PC-3 (cell line): Measurements from ENCODE around the gene TBC1D30.

Experiments
- EZH2phosphoT487 ChIP-seq: fragments of 300-600 bp; sonication (generic); IDR thresholded peaks from 2 replicates; pipeline ENCODE4 v1.6.1; 2018; ENCODE audit warnings: mild to moderate bottlenecking, antibody characterized with exemption, low read length, borderline replicate concordance
- TF ChIP-seq, protein P1 (sequence below): fragments of 300-600 bp; sonication (generic); conservative IDR thresholded peaks from 2 replicates; pipeline ENCODE4 v1.5.1; 2017; ENCODE audit warnings: antibody characterized with exemption, low read depth, mild to moderate bottlenecking, low read length

GRCh38 chr12:64883264-64884163, 59.1 kb downstream of the TBC1D30 start:
- TF ChIP-seq EZH2phosphoT487 = no peak
- TF ChIP-seq, protein P1, sequence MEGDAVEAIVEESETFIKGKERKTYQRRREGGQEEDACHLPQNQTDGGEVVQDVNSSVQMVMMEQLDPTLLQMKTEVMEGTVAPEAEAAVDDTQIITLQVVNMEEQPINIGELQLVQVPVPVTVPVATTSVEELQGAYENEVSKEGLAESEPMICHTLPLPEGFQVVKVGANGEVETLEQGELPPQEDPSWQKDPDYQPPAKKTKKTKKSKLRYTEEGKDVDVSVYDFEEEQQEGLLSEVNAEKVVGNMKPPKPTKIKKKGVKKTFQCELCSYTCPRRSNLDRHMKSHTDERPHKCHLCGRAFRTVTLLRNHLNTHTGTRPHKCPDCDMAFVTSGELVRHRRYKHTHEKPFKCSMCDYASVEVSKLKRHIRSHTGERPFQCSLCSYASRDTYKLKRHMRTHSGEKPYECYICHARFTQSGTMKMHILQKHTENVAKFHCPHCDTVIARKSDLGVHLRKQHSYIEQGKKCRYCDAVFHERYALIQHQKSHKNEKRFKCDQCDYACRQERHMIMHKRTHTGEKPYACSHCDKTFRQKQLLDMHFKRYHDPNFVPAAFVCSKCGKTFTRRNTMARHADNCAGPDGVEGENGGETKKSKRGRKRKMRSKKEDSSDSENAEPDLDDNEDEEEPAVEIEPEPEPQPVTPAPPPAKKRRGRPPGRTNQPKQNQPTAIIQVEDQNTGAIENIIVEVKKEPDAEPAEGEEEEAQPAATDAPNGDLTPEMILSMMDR = 0 out of 2 replicates have a peak, but pooled peaks have one; percentile 17
